Activated effector memory CD4-positive, alpha-beta T cell treated with anti-CD3 and anti-CD28 coated beads, Interleukin-2, amount 50 U/mL, for 16 hours (primary cell): ENCODE measurements around the gene GDPD4.

Experiments
- DNase-seq: peaks from one replicate; pipeline ENCODE4 v3.0.0-alpha.2; 2020

GDPD4 gene

DNA sequence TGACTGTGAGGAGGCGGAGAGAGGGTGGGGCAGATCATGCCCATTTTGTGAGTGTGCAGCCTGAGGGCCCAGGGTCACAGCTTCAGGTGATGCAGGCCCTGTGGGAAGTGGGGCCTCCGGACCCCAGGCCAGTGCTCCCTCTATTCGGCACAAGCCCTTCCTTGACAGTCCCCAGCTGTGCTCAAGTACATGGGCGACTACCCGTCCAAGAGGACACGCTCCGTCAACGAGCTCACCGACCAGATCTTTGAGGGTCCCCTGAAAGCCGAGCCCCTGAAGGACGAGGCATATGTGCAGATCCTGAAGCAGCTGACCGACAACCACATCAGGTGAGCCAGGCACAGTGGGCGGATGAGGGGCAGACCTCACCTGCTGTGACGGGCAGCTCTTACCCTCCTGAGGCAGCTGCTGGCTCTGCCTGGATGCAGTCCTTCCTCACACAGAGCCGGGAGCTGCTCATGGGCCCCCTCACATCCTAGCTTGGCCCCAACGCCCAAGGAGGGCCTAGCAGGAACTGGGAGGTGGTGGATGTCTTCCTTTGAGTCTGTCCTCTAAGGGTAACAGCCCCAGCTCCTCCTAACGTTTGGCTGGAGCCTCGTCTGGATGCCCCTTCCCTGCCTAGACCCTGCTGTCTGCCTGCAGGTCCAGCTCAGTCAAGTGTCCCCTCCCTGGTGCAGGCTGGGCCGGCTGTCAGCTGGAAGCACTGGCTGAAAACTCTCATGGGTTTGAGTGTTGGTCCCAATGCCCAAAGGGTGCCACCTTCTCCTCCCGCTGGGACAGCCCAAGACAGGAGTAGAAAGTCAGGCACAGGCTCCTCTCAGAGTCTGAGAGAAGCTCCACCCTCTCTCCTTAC lies 97.4 kb downstream of the GDPD4 start:
- peak; percentile 60 for DNase-seq

DNA sequence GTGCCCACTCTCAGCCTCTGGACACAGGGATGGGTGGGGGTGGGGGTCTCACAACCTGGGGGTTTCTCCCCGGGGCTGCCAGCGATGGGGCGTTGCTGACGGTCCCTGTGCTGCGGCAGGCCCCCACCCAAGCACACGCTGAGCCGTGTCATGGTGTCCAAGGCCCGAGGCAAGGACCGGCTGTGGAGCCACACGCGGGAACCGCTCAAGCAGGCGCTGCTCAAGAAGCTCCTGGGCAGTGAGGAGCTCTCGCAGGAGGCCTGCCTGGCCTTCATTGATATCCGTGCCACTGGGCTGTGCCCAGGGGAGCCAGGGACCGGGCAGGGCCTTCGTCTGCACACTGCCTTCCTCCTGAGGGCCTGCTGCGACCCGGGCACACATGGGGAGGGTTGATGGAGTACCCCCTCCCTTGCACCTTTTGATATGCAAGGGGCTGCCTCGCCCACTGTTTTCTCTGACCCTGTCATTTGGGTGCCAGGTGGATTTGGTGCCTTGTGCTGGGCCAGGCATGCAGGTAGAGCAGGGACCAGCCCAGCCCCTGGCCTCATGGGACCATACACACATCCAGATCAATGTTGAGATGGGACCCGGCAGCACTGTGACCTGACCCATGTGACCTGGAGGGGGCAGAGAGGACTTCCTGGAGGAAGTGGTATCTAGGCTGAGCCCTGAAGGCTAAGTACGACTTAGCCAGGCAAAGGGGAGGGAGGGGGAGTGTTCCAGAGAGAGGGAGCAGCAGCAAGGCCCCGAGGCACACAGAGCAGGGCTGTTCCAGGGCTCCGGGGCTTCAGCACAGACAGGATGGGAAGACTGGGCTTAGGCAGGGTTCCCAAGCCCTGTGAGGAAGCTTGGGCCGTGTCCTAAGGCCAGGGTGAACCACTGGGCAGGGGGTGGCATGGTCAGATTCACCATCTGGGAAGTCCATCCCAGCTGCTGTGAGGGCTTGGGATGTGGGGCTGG lies 98.3 kb downstream of the GDPD4 start:
- DNase-seq = peak; percentile 57

DNA sequence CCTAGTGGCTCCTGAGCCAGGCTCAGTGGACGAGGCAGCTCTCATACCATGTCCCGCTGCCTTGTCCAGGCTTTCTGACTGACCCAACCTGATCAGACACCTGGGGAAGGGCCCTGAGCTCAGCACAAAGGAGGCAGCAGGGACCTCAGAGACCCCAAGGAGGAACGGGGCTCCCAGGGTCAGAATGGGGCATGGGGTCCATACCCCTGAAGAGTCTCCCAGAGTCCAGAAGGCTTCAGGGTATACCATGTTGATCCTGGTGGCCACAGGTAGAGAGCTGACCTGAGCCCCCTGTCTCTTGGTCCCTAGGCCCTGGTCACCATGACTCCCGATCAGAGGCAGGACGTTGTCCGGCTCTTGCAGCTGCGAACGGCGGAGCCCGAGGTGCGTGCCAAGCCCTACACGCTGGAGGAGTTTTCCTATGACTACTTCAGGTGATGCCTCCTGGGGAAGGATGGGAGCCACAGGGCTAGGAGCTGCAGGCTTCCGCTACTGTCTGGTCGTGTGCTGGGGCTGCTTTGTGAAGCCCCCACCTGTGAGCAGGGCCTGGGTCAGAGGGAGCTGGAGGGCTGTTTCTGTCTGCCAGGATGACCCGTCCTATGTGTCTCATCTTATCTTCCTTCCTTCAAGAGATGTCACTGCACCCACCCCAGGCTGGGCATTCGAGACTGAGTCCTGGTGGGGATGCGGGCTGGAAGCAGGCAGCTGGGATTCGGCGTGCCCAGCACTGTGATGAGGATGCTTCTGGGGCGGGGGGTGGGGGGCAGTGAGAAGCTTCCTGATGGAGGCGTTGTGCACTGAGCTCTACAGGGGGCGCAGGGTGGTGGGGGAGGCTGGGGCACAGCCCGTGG lies 99.3 kb downstream of the GDPD4 start:
- peak; percentile 54 for DNase-seq

DNA sequence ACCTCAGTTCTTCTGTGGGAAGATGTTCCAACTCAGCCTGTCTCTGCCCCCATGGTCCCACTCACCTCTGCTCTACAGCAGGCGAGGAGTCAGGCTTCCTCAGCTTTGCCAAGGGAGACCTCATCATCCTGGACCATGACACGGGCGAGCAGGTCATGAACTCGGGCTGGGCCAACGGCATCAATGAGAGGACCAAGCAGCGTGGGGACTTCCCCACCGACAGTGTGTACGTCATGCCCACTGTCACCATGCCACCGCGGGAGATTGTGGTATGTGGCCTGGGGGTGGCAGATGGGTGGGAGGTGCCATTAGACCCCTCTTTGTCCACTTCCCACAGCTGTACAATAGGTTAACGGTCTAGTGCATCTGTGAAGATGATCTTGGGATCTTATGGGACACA lies 100.1 kb downstream of the GDPD4 start:
- peak; percentile 39 for DNase-seq

DNA sequence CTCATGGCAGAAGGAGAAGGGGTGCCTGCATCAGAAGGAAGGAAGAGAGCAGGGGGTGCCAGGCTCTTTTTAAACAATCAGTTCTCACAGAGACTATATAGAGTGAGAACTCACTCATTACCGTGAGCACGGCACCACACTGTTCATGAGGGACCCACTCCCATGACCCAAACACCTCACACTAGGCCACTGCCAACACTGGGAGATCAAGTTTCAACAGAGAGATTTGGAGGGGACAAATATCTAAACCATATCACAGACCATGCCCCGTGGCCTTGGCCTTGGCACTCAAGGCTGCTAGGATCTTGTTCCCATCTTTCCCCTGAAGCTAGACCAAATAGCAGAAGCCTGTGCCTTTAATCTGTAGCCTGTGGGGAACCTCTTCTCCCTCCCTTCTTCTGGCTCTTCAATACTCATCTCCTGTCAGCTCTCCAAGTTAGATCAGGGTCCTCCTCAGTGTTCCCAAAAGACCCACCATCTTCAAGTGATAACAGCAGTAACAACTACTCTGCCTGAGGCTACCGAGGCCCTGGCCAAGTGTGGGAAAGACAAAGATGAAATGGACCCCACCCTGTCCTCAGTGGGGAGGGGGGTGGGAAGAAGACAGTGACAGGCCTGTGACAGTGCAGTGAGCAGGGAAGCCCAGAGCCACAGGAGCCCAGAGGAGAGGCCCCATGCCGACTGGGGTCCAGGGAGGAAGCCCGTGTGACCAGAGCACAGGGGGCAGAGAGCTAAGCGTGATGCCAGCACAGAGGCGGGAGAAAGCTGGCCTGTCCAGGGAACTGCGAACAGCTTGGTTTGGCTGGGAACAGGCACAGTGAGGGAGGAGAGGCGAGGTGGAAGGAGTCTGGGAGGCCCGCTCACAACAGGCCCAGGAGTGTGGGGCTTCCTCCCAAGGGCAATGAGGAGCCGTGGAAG lies 100.9 kb downstream of the GDPD4 start:
- peak; percentile 50 for DNase-seq

DNA sequence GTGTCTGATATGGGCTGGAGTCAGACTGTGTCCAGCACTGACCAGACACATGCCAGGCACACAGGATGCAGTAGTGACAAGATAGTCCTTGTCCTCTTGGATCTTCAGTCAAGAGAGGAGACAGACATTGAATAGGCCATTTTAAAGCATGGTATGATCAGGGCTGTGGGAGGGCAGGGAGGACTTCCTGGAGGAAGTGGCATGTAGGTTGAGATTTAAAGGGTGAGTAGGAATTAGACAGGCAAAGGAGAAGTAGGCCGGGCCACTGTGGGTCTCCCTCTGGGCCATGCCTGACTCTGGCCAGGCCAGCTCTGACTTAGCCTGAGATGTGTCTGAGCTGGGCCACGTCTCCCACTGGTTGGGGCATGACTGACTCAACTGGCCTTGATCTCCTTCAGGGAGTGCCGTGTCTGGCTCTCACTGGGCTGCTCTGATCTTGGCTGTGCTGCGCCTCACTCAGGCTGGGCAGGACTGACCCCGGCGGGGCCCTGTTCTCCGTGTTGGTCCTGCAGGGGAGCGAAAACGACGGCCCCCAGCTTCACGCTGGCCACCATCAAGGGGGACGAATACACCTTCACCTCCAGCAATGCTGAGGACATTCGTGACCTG lies 102.2 kb downstream of the GDPD4 start:
- peak; percentile 44 for DNase-seq

DNA sequence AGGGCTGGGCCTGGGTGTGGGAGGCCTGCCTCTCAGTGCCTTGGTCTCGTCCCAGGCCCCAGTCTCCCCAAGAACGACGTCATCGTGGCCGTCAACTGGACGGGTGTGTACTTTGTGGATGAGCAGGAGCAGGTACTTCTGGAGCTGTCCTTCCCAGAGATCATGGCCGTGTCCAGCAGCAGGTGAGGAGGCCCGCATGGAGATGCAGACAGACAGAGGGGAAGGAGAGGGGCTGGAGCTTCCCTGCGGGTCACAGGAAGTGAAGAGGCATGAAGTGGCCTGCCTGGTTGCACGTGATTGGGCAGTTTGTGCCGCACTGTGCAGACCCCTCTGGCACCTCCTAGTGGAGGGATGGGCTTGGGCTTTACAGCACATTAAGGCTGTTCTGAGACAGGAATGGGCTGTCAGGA lies 103.0 kb downstream of the GDPD4 start:
- DNase-seq = peak; percentile 57

DNA sequence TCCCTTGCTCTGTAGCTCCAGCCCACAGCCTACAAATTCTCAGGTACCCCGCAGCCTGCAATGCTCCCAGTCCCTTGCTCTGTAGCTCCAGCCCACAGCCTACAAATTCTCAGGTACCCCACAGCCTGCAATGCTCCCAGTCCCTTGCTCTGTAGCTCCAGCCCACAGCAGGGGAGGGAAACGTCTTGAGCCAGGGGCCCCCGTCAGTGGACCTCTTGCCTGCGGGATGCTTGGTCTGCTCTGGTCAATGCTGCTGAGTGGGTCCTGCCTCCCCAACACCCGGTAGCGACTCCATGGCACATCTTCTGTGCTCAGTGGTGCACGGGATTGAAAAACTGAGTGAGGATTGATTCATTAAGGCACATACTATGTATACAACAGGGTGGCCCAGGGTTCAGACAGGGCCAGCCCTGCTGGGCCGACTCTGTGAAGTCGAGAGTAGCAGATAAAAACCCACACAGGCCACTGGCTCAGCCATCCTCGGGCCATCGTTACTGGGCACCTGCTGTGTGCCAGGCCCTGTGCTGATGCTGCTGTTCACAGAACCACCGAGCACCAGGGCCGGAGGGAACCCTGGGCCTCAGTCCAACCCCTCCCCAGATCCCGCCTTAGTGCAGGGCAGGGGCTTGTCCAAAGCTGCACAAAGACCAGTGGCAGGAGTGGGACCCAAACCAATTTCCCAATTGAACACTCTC lies 103.7 kb downstream of the GDPD4 start:
- DNase-seq = peak; percentile 33

DNA sequence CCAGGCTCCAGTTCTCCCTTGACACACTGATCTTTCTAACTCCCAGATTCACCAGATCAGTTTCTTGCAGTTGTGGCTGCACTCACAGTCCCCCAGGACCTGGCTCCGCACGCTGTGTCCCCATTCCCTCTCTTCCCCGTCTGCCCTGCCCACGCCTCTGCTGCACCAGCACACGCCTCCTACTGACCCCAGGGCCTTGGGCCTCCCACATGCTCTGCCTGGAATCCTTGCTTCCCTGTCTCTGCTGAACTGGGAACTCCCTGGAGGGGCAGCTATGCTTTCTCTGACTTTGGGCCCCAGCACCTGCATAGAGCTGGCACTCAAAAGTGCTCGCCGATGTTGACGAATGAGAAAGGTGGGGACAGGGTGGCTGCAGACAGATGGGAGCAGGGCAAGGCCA lies 104.5 kb downstream of the GDPD4 start:
- peak; percentile 54 for DNase-seq

DNA sequence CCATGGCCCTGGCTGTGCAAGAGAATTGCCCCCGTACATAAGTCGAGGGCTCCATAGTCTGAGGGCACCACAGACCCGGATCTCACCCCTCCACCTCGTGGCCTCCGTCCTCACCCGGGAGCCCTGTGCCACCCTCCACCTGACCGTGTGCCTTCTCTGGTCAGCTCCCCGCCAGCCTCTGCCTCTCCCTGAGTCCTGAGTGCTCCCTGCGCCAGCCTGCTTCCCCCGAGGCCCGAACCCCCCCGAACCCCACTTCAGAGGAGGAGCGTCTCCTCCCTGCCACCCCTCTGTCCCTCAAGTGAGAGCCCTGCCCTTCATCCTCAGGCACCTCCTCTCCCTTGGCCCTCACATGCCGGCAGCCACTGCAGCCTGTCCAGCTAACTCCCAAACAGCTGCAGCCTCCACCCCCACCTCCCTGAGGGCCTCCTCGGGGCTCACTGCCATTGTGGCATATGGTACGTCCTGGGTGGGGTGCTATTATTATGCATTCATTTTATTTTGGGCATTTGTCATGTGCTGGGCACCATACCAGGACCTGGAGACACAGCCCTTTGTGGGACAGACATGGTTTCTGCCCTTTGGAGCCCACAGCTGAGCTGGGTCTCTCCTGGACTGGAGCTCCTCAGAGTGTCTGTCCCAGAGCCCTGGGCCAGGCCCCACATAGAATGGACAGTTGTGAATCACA lies 106.3 kb downstream of the GDPD4 start:
- DNase-seq = no peak

DNA sequence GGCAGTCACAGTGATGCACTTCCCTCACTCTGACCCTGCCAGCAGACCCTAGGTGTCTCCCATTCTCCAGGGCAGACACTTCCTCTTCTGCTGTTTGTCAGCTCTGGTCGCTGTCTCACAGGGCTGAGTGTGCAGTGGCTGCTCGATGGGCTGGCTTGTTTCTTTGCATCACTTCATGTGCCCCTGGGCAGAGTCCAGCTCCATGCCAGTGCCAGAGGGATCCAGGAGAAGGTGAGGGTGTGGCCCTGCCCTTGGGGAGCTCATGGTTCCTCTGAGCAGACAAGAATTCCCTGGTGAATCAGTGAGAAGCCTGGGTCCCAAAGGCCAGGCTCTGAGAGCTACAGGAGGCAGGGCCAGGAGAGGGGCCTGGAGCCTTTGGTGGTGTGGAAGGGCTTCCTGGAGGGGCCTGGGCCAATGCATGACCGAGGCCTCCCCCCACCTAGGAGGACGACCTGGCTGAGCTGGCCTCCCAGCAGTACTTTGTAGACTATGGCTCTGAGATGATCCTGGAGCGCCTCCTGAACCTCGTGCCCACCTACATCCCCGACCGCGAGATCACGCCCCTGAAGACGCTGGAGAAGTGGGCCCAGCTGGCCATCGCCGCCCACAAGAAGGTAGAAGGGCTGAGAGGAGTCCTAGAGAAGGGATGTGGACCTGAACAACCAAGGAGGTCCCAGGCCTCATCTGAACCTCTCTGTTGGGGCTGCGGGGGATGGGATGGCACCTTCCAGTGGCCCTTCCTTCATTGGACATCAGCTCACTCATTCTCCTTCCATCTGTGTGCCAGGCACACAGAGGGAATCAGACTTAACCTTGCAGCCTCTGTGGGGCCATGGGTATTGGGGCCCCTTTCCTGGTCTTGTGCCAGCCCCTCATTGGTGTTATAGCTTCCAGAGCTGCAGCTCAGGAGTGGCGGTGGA lies 107.3 kb downstream of the GDPD4 start:
- DNase-seq = no peak

DNA sequence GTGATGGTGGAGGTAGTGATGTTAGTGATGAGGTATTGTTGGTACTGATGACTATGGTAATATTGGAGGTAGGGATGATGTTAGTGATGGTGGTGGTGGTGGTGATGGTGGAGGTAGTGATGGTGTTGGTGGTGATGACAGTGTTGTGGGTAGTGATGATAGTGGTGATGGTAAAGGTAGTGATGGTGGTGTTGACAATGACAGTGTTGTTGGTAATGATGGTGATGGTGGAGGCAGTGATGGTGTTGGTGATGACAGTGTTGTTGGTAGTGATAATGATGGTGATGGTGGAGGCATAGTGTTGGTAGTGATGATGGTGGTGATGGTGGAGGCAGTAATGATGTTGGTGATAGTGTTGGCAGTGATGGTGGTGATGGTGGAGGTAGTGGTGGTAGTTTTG lies 108.3 kb downstream of the GDPD4 start:
- no peak for DNase-seq

DNA sequence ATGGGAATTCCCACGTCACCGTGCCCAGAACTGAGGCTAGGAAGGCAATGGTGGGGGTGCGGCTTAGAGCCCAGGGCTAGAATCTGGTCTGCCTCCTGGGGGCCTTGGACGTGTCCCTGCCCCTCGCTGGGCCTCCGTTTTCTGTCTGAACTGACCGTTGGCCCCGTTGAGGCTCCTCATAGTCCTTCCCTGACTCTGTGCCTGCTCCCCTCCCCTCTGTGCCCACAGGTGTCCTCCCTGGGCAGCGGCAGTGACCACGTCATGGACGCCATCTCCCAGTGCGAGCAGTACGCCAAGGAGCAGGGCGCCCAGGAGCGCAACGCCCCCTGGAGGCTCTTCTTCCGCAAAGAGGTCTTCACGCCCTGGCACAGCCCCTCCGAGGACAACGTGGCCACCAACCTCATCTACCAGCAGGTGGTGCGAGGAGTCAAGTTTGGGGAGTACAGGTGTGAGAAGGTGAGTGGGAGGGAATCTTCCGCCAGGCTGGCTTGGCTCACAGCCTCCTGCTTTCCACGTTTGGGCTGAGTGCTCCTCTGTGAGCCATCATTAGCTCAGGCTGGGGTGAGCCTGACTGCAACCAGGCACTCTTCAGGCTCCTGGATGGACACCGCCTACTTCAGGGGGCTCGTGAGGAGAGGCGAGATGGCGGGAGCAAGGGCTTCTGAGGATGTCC lies 109.5 kb downstream of the GDPD4 start:
- DNase-seq = peak; percentile 74

DNA sequence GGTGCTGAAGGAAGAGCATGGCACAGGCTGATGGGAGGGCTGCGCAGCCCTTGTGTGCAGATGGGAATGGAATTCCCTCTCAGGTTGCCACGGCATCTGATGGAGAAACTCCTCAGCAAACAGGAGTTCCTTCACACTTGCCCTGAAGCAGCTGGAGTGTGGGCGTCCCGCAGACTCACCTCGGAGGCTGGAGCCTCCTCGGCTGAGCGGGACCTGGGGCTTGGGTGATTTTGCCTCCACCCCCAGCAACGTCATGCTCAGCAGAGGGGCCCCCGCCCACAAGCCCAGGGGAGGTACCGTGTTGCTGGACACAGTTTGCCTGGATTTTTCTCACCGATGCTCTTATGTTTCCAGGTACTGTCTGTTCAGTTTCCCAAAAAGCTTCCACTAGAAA lies 110.1 kb downstream of the GDPD4 start:
- DNase-seq = no peak

DNA sequence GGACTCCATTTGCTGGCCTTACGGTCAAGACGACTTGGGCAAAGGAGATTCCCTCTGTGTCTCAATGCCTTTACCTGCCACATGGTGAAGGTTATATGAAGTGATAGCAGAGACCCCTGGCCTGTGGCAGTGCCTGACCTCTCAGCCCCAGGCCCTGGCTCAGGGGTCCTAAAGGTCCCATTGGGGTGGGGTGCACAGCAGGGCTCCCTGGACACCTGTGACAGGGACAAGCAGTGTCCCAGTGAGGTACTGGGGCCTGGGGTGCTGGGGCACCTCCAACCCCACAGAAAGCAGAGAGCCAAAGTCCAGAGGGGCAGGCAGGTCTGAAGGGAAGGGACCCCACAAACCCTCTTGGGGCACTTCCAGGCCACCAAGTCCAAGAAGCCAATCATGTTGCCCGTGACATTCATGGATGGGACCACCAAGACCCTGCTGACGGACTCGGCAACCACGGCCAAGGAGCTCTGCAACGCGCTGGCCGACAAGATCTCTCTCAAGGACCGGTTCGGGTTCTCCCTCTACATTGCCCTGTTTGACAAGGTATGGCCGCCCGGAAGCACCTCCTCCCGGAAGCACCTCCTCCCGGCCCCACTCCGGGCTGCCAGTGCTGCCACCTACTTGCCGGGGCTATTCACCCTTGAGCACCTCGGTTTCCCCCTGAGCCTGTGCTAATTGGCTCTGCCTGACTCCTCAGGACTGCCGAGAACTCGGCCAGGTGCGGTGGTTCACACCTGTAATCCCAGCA lies 111.0 kb downstream of the GDPD4 start:
- no peak for DNase-seq

DNA sequence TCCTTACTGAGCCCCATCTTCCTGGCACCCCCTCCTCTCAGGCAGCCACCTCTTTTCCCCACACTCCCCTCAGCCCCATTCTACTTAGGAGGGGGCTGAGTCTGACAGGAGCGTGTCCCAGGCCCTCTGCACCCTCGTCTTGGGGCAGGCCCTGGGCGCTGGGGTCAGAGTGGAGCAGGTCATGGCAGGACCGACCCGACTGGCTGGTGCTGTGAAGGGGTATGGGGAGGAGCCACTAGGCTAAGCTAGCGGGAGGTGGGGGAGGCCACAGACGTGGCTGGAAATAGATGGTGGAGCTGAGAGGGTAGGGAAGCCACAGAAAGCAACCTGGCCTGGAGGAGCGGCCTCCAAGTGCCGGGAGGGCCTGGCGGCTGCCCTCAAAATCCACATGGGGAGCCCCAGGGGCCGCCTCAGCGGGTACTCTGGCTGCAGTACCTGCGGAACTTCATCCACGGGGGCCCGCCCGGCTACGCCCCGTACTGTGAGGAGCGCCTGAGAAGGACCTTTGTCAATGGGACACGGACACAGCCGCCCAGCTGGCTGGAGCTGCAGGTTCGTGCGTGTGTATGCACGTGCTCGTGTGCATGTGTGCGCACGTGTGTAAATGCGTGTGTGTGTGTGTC lies 111.8 kb downstream of the GDPD4 start:
- DNase-seq = no peak
